Astrocyte (in vitro differentiated cells and primary cell): ENCODE data around the gene DYNLT4. TPM values are rescaled to one million over a fixed set of nuclear protein-coding genes. Genes with fewer than 3 reads are reported as not detected.

Source experiments
- DNase-seq: peaks from one replicate; pipeline ENCODE4 v3.0.0-alpha.2; 2010; ENCODE audit warnings: low read depth
- FAIRE-seq: peaks from 2 replicates; lab custom pipeline; 2011; peaks lifted over from hg19 to GRCh38; lab: Jason Lieb, UNC
- H2AFZ ChIP-seq: 2 replicates; pipeline ENCODE4 v1.6.0; 2012; ENCODE audit warnings: low read depth, low read length, inconsistent platforms
- H3K27ac ChIP-seq: 2 replicates; pipeline ENCODE4 v1.5.1; 2011; ENCODE audit warnings: low read depth, low read length, inconsistent platforms
- H3K27me3 ChIP-seq: 2 replicates; pipeline ENCODE4 v1.6.0; 2011; ENCODE audit warnings: low read length, inconsistent platforms; ENCODE audit not compliant: insufficient read depth
- H3K36me3 ChIP-seq: 2 replicates; pipeline ENCODE4 v1.5.1; 2011; ENCODE audit warnings: low read length, inconsistent platforms; ENCODE audit not compliant: insufficient read depth
- H3K4me1 ChIP-seq: 2 replicates; pipeline ENCODE4 v1.5.1; 2011; ENCODE audit warnings: low read length, inconsistent platforms; ENCODE audit not compliant: insufficient read depth
- H3K4me2 ChIP-seq: 2 replicates; pipeline ENCODE4 v1.6.0; 2012; ENCODE audit warnings: low read length, inconsistent platforms
- H3K4me3 ChIP-seq: 2 replicates; pipeline ENCODE4 v1.5.1; 2011; ENCODE audit warnings: low read depth, mild to moderate bottlenecking, low read length, inconsistent platforms; ENCODE audit not compliant: insufficient read depth
- H3K79me2 ChIP-seq: 2 replicates; pipeline ENCODE4 v1.6.0; 2012; ENCODE audit warnings: mild to moderate bottlenecking, low read length, inconsistent platforms; ENCODE audit not compliant: insufficient read depth
- H3K9ac ChIP-seq: 2 replicates; pipeline ENCODE4 v1.6.0; 2012; ENCODE audit warnings: mild to moderate bottlenecking, low read length, inconsistent platforms
- H3K9me3 ChIP-seq: 2 replicates; pipeline ENCODE4 v1.5.1; 2012; ENCODE audit warnings: low read depth, mild to moderate bottlenecking, low read length, inconsistent platforms; ENCODE audit not compliant: insufficient read depth
- H4K20me1 ChIP-seq: 2 replicates; pipeline ENCODE4 v1.6.0; 2012; ENCODE audit warnings: low read length, inconsistent platforms; ENCODE audit not compliant: insufficient read depth
- H3K27ac Mint-ChIP-seq: one replicate; pipeline ENCODE4 v1.8.0; 2021; ENCODE audit warnings: mild to moderate bottlenecking, mixed read lengths; ENCODE audit not compliant: unreplicated experiment
- H3K27me3 Mint-ChIP-seq: one replicate; pipeline ENCODE4 v1.8.0; 2021; ENCODE audit warnings: low read depth, mixed read lengths; ENCODE audit not compliant: unreplicated experiment
- H3K36me3 Mint-ChIP-seq: one replicate; pipeline ENCODE4 v1.8.0; 2021; ENCODE audit warnings: low read depth, mixed read lengths; ENCODE audit not compliant: unreplicated experiment
- H3K4me1 Mint-ChIP-seq: one replicate; pipeline ENCODE4 v1.8.0; 2021; ENCODE audit warnings: low read depth, mixed read lengths; ENCODE audit not compliant: unreplicated experiment
- H3K4me3 Mint-ChIP-seq: one replicate; pipeline ENCODE4 v1.8.0; 2021; ENCODE audit warnings: mild to moderate bottlenecking, moderate library complexity, mixed read lengths; ENCODE audit not compliant: unreplicated experiment
- H3K9me3 Mint-ChIP-seq: one replicate; pipeline ENCODE4 v1.8.0; 2021; ENCODE audit warnings: mild to moderate bottlenecking, mixed read lengths; ENCODE audit not compliant: unreplicated experiment
- CTCF ChIP-seq: IDR thresholded peaks from 2 replicates; pipeline ENCODE4 v1.5.1; 2011; ENCODE audit warnings: low read depth, mild to moderate bottlenecking, inconsistent platforms, low read length, moderate library complexity; ENCODE audit not compliant: insufficient read depth
- EZH2 ChIP-seq: IDR thresholded peaks from 2 replicates; pipeline ENCODE4 v1.6.1; 2012; ENCODE audit warnings: mild to moderate bottlenecking, low read length, inconsistent platforms; ENCODE audit not compliant: insufficient read depth
- total RNA-seq: library from RNA; stranded (reverse); gene quantifications from 2 replicates; pipeline ENCODE4 v1.2.1, GENCODE V29; 2021

Gene DYNLT4
- total RNA-seq, 1 donor from 2014 or later = 0.50 TPM

- no peaks in the 10 kb centered on the region for H3K9me3 Mint-ChIP-seq
- H4K20me1 ChIP-seq = peaks cover 28% of the 10 kb centered on the region
- DNase-seq = peak; percentile 84
- H3K4me1 Mint-ChIP-seq = peaks cover 62% of the 10 kb centered on the region
- peaks cover 28% of the 10 kb centered on the region for H3K36me3 ChIP-seq
- H3K27ac Mint-ChIP-seq = peak within 1 kb of the TSS; percentile 99
- peak within 1 kb of the TSS; percentile 100 for H3K27ac ChIP-seq
- H3K36me3 Mint-ChIP-seq = peaks cover 12% of the 10 kb centered on the region
- H3K4me3 Mint-ChIP-seq = peak within 1 kb of the TSS; percentile 79
- peak within 1 kb of the TSS; percentile 53 for H3K4me3 ChIP-seq
- H3K9me3 ChIP-seq = no peaks in the 10 kb centered on the region
- H3K79me2 ChIP-seq = peaks cover 63% of the 10 kb centered on the region
- no peaks in the 10 kb centered on the region for H3K27me3 Mint-ChIP-seq
- peak within 1 kb of the TSS; percentile 2 for H2AFZ ChIP-seq
- FAIRE-seq = no peak
- no peaks in the 10 kb centered on the region for H3K27me3 ChIP-seq
- peak within 1 kb of the TSS; percentile 98 for H3K9ac ChIP-seq
- no peak for TF ChIP-seq EZH2
- TF ChIP-seq CTCF = no peak
- H3K4me2 ChIP-seq = peak within 1 kb of the TSS; percentile 86
- peaks cover 83% of the 10 kb centered on the region for H3K4me1 ChIP-seq
Measured at GRCh38 chr1:44808063-44808937, 1.1 kb upstream of the DYNLT4 start, which contains the start of gene BTBD19. Gene BTBD19 (plus strand): TSS chr1:44808523. CDS start chr1:44808821, 298 bp downstream.

GRCh38 chr1:44807364-44808062 is 362 bp upstream of the DYNLT4 start:
- no peaks in the 10 kb centered on the region for H3K9me3 Mint-ChIP-seq
- H2AFZ ChIP-seq = peak overlapping the region; percentile 2
- peaks cover 63% of the 10 kb centered on the region for H3K79me2 ChIP-seq
- peak overlapping the region; percentile 53 for H3K4me3 ChIP-seq
- peaks cover 35% of the 10 kb centered on the region for H4K20me1 ChIP-seq
- H3K27ac Mint-ChIP-seq = peak overlapping the region; percentile 99
- no peaks in the 10 kb centered on the region for H3K27me3 ChIP-seq
- H3K4me1 Mint-ChIP-seq = peaks cover 67% of the 10 kb centered on the region
- peaks cover 83% of the 10 kb centered on the region for H3K4me1 ChIP-seq
- H3K27me3 Mint-ChIP-seq = no peaks in the 10 kb centered on the region
- TF ChIP-seq CTCF = no peak
- TF ChIP-seq EZH2 = no peak
- peak overlapping the region; percentile 79 for H3K4me3 Mint-ChIP-seq
- DNase-seq = peak; percentile 99
- H3K4me2 ChIP-seq = peak overlapping the region; percentile 86
- H3K27ac ChIP-seq = peak overlapping the region; percentile 100
- no peaks in the 10 kb centered on the region for H3K9me3 ChIP-seq
- H3K36me3 Mint-ChIP-seq = peaks cover 20% of the 10 kb centered on the region
- peak overlapping the region; percentile 98 for H3K9ac ChIP-seq
- peak; percentile 82 for FAIRE-seq
- peaks cover 36% of the 10 kb centered on the region for H3K36me3 ChIP-seq
